Activated CD8-positive, alpha-beta memory T cell treated with anti-CD3 and anti-CD28 coated beads, Interleukin-2, amount 50 U/mL, for 24 hours (primary cell): ENCODE data around the gene PSMD4.
"Not testable (repeated sequence)": the region's sequence is repeated elsewhere in the genome, so short reads cannot be mapped to it uniquely, and the experiment has no call there.

ENCODE experiments used
- DNase-seq: peaks from one replicate; pipeline ENCODE4 v3.0.0-alpha.2; 2020; ENCODE audit errors: extremely low read depth

PSMD4 gene

DNA sequence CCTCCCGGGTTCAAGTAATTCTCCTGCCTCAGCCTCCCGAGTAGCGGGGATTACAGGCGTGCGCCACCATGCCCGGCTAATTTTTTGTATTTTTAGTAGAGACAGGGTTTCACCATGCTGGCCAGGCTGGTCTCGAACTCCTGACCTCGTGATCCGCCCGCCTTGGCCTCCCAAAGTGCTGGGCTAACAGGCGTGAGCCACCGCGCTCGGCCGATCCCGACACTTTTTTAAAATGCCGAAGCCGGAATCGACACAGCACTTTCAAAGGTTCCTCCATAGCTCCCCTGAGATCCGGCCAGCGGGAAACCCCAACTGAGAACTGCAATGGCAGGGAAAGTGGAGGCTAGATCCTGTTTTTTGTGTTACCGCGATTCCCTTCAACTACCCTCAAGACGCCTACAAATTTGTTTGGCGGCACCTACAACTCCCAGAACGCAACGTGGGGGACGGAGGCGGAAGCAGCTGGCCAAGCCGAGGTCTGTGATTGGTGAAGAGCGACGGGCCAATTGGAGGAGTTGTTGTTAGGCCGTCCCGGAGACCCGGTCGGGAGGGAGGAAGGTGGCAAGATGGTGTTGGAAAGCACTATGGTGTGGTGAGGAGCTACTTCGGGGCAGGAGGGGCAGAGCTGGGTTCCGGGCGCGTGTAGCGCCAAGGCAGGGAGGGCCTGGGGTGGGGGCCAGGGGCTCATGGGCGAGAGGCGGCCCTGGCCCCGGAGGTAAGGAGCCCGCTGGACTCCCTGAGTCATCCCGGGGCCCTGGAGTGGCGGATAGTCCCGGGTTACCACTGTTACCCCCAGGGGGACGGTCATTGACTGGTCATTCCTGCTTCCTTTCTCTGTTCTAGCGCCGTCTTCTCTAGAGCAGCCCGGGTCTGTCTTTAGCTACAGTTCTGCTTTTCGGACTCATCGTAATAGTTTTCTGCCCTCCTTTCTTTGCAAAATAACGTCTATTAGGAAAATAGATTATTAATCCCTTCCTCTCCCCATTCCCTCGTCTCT is at the start of gene PSMD4:
Gene PSMD4, plus strand, starts transcription at position 518 of the 997 bp plus-strand sequence. Its CDS starts 49 bp downstream, at position 567.
- DNase-seq, result peak; percentile 81

GRCh38 chr1:151205381-151205965 is 49.1 kb upstream of the PSMD4 start:
- not testable (repeated sequence) for DNase-seq

GRCh38 chr1:151210830-151211229 is 43.7 kb upstream of the PSMD4 start:
- DNase-seq, result no peak

DNA sequence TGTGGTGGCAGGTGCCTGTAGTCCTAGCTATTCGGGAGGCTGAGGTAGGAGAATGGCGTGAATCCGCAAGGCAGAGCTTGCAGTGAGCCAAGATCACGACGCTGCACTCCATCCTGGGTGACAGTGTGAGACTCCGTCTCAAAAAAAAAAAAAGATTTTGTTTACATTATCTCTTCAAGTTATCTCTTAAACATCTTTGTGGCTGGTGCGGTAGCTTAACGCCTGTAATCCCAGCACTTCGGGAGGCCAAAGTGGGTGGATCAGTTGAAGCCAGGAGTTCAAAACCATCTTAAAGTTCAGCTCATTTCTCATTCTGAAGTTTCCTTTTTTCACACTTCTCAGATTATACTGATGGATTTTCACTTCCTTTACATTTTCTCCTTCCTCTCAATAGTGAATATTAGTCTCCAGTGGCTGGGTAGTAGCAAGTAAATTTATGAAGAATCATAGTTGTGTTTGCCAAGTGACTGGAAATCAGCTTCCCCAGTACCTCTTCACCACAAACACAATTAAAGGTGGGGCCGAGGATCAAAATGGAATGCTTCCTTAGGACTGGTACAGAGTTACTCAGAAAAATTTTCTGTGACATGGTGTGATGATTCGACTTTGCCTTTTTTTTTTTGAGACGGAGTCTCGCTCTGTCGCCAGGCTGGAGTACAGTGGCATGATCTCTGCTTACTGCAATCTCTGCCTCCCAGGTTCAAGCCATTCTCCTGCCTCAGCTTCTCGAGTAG is 42.4 kb upstream of the PSMD4 start:
- DNase-seq, result no peak

GRCh38 chr1:151213560-151213959 is 41.0 kb upstream of the PSMD4 start:
- no peak for DNase-seq

DNA sequence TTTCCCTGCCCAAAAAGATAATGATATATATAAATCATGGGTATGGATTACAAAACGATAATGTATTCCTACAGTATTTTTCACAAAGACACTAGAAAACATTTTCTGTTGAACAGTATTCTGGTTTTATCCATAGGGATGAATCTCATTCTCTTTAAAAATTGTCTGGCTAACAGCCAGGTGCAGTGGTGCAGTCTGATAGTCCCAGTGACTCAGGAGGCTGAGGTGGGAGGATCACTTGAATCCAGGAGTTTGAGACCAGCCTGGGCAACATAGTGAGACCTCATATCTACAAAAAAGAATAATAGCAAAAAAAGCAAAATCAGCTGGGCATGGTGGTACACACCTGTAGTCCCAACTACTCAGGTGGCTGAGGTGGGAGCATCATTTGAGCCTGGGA is 32.9 kb upstream of the PSMD4 start:
- no peak for DNase-seq

GRCh38 chr1:151222130-151222529 is 32.4 kb upstream of the PSMD4 start:
- DNase-seq, result no peak

DNA sequence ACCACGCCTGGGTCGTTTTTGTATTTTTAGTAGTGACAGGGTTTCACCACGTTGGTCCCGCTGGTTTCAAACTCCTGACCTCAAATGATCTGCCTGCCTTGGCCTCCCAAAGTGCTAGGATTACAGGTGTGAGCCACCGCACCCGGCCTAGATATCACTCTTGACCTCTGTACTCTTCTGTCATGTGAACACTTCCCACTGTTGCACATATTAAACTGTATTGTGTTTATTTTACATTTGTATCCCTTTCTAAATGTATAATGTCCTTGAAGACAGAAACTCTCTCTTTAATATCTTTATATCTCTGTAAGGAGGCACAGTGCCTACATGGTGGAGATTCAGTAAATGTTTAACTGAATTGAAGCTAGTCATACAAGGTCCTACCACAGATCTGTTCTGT is 19.3 kb upstream of the PSMD4 start:
- no peak for DNase-seq

DNA sequence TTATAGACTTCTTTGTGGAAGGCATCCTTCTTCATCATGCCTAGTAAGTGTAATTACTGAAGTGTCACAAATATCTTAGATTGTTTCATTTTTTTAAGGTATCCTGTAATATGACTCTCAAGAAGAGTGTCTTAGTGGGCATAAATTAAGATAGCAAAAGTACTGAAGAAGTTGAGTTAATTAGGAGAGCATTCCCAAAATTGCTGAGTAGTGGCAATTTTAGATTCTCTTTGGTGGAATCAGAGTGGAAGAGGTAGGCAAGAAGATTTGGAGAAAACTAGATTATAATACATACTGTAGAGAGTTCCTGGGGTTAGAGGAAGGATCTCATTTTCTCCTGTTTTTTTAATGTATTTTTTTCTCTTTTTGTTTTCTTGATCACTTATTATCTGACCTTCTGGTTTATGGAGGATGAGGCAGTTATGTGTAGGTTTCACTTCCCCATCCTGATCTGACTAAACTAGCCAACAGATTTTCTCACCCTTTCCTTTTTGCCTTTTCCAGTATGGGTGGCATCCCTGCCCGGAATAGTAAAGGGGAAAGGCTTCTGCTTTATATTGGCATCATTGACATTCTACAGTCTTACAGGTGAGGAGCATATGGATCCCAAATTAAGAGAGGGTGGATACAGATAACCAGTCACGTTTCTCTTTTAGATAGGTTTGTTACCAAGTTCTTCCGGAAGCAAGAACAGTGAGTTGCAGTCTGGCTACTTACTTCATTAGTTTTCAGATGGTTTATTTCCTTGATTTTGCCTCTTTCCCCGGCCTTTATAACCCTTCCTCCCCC is 16.7 kb upstream of the PSMD4 start:
- no peak for DNase-seq

DNA sequence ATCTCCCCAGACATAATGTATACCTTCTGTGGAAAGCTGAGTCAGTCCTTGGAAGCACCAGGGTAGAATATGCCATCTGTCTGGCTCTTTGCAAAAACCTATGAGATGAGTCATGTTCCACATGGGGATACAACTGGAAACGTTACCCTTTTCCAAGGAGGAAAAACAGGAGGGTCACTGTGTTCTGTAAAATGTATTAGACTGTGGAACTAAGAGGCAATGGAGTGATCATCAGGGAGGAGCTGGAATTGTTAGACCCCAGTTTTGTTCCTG is 16.1 kb upstream of the PSMD4 start:
- DNase-seq, result no peak

DNA sequence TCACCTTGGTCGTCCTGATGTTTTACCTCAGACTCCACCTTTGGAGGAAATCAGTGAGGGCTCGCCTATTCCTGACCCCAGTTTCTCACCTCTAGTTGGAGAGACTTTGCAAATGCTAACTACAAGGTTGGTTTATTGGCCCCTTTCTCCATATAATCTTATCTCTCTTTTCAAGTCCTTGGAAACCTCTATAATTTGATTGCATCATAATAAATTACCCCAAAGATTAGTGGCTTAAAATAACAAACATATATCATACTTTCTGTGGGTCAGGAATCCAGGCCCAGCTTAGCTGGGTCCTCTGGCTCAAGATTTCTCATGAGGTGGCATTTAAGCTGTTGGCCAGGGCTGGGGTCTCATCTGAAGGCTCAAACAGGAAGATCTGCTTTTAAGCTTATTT is 12.1 kb upstream of the PSMD4 start:
- no peak for DNase-seq

GRCh38 chr1:151243683-151244216 is 10.8 kb upstream of the PSMD4 start:
- no peak for DNase-seq

GRCh38 chr1:151246786-151247185 is 7.7 kb upstream of the PSMD4 start:
- DNase-seq, result no peak

DNA sequence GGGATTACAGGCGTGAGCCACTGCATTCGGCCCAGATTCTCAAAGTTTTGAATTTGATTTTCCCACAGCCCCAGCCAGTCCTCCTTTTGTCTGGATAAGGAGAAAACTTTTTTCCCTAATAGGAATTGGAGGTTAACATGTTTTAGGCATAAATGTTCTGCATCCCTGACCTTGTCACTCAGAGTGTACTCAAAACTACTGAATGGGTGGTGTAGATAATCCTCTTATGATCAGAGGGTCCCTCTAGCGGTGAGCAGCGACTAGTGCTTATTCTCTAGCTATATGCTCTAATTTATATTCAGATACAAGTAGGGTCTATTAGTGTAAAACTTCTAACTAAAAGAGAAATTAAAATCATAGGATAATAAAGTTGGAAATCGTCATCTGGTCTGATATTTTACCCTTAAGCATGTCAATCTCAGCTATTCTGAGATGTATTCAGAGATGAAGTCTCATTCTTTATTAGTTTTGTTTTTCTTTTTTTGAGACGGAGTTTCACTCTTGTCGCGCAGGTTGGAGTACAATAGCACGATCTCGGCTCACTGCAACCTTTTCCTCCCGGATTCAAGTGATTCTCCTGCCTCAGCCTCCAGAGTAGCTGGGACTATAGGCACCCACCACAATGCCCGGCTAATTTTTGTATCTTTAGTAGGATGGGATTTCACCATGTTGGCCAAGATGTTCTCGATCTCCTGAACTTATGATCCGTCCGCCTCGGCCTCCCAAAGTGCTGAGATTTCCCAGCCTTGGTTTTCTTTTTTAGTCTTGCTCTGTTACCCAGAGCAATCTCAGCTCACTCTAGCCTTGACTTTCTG is 2.7 kb upstream of the PSMD4 start:
- no peak for DNase-seq

- no peak for DNase-seq
These were observed 847 bp downstream of the PSMD4 start for GRCh38 chr1:151255381-151255780.

DNA sequence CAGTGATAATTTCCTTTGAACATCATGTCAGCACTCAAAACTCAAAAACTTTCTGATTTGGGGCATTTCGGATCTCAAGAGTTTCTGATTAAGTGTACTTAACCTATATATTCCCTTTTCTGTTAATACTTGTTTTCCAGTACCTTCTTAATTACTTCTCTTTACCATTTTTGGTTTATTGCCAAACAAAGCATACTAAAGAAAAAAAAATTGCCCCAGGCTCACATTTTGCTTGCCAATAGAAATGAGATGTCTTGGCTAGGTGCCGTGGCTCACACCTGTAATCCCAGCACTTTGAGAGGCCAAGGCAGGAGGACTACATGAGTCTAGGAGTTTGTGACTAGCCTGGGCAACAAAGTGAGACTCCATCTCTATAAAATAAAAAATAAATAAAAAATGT is 4.8 kb downstream of the PSMD4 start:
- no peak for DNase-seq

GRCh38 chr1:151265446-151266236 is 11.1 kb downstream of the PSMD4 start:
- DNase-seq, result no peak

- DNase-seq, result no peak
These were observed 11.8 kb downstream of the PSMD4 start for GRCh38 chr1:151266315-151266714.

DNA sequence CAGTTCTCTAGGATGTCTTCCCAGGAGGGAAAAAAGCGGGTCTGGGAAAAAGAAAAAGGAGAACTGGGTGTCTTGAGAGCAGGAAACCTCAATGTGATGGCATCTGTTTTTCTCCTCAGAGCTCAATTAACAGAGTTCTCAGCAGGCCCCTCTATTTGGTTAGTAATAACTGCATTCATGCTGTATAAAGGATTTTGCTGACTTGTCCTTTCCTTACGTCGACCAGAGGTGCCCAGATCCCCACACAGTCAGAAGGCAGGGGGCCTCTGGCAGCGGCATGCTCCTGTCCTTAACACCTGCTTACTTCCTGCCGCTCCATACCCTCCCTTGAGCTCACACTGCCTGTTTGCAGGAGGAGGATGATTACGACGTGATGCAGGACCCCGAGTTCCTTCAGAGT is 12.3 kb downstream of the PSMD4 start:
- no peak for DNase-seq

- no peak for DNase-seq
These were observed 13.2 kb downstream of the PSMD4 start for GRCh38 chr1:151267760-151268159.
